Esophagus squamous epithelium (tissue), 4 donors: Measurements from ENCODE around the gene TSC22D3.

ENCODE experiments used
- POLR2A ChIP-seq, 4 donors: fragments of 450-650 bp; IDR thresholded peaks; one replicate each; pipeline ENCODE4 v1.6.1; 2017; ENCODE audit warnings: antibody characterized with exemption in 4 of 4, mild to moderate bottlenecking in 4 of 4, moderate library complexity in 3 of 4
- TF ChIP-seq, protein P1 (sequence below), 6 experiments: fragments of 450-650 bp in 4 of 6; fragments of 200-600 bp in 2 of 6; sonication (generic) in 2 of 6; IDR thresholded peaks; one replicate each; pipeline ENCODE4 v1.5.1; 2016 to 2019; ENCODE audit warnings: antibody characterized with exemption in 6 of 6, mild to moderate bottlenecking in 4 of 6, moderate library complexity in 4 of 6

DNA sequence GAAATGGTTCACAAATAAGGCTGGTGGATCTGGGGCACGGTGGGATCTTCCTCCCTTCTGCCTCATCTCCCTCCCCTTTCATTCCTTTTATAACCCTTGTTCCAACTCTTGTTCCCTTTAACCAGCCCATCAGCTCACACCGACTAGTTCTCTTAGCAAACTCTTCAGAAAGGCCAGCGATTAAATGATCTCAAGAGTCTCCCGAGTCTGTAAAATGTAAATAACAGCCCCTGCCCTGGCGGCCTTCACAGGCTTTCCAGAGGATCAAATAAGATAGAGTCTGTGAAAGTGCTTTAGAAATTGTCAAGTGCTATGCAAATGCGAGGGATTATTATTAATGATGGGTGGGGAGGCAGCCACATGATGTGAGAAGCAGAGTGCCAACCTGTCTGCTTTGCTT is 27.1 kb downstream of the TSC22D3 start:
- no peak for TF ChIP-seq POLR2A (IDR thresholded peaks at IDR 0.05)
- TF ChIP-seq, protein P1, sequence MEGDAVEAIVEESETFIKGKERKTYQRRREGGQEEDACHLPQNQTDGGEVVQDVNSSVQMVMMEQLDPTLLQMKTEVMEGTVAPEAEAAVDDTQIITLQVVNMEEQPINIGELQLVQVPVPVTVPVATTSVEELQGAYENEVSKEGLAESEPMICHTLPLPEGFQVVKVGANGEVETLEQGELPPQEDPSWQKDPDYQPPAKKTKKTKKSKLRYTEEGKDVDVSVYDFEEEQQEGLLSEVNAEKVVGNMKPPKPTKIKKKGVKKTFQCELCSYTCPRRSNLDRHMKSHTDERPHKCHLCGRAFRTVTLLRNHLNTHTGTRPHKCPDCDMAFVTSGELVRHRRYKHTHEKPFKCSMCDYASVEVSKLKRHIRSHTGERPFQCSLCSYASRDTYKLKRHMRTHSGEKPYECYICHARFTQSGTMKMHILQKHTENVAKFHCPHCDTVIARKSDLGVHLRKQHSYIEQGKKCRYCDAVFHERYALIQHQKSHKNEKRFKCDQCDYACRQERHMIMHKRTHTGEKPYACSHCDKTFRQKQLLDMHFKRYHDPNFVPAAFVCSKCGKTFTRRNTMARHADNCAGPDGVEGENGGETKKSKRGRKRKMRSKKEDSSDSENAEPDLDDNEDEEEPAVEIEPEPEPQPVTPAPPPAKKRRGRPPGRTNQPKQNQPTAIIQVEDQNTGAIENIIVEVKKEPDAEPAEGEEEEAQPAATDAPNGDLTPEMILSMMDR (IDR thresholded peaks at IDR 0.05), result no peak
